ENCODE data around the gene CIC.

DNA sequence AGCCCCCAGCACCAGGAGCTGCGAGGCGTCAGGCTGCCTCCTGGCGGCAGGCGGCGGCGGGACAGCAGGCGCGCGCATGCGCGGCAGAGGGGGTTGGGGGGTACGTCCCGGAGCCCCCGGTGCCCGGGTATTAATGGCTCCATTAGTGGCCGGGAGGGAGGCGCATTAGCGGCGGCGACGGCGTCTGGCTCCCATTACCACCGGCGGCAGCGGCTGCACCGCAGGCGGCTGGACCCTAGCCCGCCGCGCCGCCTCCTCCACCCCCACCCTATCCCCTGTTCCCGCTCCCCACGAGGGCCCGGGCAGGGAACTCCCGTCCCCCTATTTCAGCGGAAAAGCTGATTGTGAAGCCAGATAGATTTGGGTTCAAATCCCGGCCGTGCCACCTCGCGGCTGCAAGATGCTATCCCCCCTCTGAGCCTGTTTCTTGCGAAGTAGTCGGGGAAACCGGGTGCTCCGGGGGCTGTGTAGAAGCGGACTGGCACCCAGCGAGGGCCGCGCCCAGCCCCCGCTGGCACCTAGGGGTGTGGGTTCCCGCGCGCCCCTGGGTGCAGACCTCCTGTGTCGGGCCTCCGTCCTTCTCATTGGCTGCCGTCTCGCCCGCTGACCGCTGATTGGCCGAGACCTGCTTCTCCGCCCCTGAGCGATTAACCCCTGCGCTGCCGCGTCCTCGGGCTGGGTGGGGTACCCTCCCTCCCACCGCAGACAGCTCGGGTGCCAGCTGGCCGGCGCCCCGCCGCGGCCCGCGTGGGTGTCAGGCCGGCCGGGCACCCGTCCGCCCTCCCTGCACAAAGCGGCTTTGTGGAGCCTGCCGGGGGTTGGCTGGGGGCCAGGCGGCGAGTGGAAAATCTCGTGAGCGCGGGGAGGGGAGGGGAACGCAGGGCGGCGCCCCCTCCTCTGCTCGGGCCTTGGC is 11.1 kb downstream of the CIC start:
- peak; percentile 77 for TF ChIP-seq POLR2AphosphoS5 (IDR thresholded peaks at IDR 0.05; ENCODE audit: borderline replicate concordance, low read depth, low read length)
- TF ChIP-seq EZH2 (IDR thresholded peaks at IDR 0.05): no peak
